AG09319 (cell line): Measurements from ENCODE around the gene MGRN1.

Experiments used
- DNase-seq: peaks from one replicate; pipeline ENCODE4 v3.0.0-alpha.2; 2010; ENCODE audit warnings: low read depth; ENCODE audit errors: extremely low read depth
- TF ChIP-seq, protein P1 (sequence below): IDR thresholded peaks from 2 replicates; pipeline ENCODE4 v1.5.1; 2011; ENCODE audit warnings: low read depth, mild to moderate bottlenecking, inconsistent platforms, low read length, moderate library complexity

The MGRN1 gene

DNA sequence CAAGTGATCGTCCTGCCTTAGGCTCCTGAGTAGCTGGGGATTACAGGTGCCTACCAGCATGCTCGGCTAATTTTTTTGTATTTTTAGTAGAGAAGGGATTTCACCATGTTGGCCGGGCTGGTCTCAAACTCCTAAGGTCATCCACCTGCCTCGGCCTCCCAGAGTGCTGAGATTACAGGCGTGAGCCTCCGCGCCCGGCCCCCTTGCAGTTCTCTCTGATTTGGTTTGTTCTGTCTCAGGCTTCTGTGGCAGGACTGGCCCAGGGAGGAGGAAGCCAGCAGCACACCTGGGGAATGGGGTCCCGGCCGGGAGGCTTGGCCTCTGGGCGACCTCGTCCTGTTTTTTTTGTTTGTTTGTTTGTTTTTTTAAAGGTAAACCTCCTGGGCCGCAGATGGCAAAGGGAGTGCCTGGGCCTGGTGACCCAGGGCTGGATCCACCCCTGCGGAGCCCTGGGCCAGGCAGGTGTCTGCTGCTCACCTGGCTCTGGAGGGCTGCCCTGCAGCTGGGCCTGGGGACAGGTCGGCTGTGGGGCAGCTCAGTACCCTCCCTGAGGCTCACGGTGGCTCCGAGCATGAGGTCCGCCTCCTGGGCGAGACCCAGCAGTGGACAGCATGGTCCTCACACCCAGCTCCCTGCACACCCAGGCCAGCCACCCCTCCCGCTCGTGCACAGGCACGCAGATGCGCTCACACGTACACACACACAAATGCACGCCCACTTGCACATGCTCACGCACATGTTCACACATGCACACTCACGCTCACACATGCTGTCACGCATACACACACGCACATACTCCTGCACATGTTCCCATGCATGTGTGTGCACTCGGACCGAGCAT lies 65.5 kb downstream of the MGRN1 start:
- TF ChIP-seq, protein P1, sequence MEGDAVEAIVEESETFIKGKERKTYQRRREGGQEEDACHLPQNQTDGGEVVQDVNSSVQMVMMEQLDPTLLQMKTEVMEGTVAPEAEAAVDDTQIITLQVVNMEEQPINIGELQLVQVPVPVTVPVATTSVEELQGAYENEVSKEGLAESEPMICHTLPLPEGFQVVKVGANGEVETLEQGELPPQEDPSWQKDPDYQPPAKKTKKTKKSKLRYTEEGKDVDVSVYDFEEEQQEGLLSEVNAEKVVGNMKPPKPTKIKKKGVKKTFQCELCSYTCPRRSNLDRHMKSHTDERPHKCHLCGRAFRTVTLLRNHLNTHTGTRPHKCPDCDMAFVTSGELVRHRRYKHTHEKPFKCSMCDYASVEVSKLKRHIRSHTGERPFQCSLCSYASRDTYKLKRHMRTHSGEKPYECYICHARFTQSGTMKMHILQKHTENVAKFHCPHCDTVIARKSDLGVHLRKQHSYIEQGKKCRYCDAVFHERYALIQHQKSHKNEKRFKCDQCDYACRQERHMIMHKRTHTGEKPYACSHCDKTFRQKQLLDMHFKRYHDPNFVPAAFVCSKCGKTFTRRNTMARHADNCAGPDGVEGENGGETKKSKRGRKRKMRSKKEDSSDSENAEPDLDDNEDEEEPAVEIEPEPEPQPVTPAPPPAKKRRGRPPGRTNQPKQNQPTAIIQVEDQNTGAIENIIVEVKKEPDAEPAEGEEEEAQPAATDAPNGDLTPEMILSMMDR = no peak
- no peak for DNase-seq

DNA sequence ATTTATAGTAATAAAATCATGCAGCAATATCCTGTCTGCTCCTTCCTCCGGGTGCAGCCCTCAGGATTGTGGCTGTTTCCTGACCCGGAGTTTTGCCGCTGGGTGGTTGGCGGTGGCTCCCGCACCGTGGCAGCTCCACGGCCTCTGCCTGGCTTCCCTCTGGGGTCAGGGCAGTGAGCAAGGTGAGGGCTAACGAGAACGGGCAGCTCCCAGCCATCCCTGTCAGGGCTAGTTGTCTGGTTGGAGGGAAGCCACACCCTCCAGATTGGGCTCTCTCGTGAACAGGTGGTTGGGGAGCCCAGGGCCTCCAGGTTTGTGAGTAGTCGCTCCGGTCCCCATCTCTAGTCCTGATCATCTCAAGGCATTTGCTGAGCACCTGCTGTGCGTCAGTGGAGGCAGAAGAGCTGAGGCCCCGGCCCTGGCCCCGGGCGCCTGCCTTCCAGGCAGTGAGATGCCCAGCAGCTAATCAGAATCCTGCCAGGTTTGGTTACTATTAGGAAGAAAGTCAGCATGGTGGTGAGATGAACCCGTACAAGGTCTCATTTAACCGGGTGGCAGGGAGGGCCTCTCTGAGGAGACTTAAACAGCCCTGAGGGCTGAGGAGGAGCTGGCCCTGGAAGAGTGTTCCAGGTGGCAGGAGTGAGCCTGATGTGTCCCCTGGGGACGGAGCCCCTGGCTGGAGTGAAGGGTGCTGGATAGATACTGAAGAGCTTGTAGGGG lies 66.5 kb downstream of the MGRN1 start:
- TF ChIP-seq, protein P1 = no peak
- no peak for DNase-seq

DNA sequence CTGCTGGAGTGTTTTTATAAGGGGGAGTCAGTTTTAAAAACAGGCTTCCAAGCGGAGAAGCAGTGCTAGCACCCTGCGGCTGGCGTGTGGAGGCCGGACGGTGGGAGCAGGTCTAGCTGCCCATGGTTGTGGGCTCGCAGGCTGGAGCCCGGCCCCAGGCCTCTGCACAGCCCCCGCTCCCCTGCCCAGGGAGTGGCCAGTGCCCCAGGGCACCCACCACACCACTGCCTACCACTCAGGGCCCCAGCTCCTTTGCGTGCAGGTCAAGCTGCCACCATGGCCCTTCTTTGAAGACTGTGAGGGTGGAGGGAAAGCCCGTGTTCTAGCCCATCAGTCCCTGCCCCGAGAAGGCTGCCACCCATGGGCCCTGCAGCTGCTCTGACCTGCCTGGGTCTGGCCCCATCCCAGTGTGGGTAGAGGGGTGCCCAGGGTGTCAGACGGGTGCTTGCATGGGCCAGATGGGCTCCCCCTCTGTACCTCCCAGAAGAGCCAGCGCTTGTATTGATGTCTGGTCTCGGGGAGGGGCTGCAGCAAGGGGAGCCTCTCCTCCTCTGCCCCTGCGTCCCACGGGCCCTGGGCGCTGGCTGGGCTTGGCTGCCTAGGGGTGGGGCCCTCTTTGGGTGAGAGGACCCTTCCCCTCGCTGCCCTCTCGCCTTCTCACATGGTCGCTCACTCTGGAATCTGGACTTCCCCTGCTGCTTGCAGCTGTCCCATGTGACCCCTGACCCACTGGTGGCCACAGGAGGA lies 67.2 kb downstream of the MGRN1 start:
- TF ChIP-seq, protein P1 = no peak
- no peak for DNase-seq

DNA sequence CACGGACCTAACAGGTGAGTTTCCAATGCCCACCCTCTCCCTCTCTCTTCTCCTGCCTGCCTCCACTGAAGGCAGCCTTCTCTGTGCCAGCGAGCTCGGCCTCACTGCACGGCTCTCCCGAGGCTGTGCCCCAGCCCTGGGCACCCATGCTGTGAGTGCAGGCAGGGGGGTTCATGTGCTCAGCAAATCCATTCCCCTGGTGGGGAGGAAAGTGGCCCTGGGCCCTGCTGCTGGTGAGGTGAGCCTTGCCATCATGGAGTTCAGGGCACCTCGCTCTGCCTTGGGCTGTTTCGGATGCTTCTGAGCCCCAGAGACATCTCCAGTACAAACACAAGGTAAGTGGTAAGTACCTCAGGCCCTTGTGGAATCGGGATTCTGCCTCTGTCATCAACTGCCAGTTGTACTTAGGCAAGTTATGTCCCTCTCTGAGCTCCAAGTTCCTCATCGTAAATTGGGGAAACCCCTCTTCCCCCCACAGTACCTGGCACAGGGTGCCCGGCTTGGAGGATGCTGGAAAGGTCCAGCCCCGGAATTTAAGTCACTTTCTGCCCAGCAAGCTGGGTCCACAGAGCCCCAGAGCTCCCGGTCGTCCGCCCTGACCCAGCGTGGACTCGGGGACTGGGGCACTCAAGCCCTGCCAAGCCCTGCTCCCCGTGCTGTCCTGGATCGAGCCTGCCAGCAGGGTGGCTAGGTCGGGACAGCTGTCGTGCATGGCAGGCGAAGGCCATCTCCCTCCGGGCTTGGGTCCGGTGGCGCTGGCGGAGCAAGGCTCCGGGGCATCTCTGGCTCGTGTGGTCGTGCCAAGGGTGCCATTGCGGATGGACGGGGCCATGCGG lies 68.1 kb downstream of the MGRN1 start:
- DNase-seq = no peak
- TF ChIP-seq, protein P1 = no peak

DNA sequence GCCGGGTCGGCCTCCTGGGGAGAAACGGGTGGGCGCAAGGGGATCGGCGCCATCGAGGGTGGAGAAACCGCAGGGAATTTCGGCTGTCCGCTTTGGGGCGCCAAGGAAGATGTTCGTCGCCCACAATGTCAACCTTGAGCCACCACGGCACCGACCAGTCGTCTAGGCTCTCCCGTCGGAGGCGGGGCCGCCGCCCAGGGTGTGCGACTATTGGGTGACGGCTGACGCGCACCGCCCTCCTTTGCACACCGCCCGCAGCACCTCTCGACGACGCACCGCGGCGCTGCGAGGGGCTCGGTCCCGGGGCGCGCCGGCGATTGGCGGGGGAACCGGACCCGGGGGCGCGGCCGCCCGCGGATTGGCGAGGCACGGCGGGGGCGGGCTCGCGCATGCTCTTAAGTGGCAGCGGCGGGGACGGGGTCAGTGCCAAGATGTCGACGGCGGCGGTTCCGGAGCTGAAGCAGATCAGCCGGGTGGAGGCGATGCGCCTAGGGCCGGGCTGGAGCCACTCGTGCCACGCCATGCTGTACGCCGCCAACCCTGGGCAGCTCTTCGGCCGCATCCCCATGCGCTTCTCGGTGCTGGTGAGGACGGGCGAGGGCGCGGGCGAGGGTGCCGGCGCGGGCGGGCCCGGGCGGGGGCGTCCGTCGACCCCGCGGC lies 68.8 kb downstream of the MGRN1 start, which contains the start of gene NUDT16L1:
Gene NUDT16L1 (plus strand): TSS at position 267 of the 660 bp plus-strand sequence. CDS start 165 bp downstream, at position 432.
- DNase-seq = peak; percentile 83
- TF ChIP-seq, protein P1 = no peak

DNA sequence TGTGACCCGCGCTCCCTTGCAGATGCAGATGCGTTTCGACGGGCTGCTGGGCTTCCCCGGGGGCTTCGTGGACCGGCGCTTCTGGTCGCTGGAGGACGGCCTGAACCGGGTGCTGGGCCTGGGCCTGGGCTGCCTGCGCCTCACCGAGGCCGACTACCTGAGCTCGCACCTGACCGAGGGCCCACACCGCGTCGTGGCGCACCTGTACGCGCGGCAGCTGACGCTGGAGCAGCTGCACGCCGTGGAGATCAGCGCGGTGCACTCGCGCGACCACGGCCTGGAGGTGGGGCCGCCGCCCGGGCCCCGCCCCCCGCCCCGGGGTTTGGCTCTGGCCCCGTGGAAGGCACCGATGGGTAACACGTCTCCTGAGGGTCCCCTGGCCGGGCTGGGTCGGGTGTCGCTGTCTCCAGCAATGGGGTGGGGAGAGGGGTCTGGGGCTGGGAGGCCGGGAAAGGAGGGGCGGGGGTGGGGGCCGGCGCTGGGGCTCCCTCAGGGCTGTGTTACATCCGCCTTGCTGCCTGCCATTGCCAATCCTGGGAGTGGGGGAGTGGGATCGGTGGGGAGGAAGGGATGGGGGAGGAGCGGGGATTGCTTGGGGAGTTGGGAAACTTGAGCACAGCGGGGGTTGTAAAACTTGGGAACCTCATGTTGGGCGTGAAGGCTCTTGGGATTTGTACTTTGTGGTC lies 69.5 kb downstream of the MGRN1 start:
- TF ChIP-seq, protein P1 = no peak
- DNase-seq = no peak
